ENCODE results near the gene SULF2. TPM values are rescaled to one million over a fixed set of nuclear protein-coding genes. Genes with fewer than 3 reads are reported as not detected.
"Not testable (repeated sequence)": the region's sequence is repeated elsewhere in the genome, so short reads cannot be mapped to it uniquely, and the experiment has no call there.

Gene SULF2
- total RNA-seq: 78.2 and 80.8 TPM in 2 replicates

- Histone ChIP-seq H3K36me3 (ENCODE audit: control insufficient read depth, insufficient read depth, low read length) (no peaks in the 10 kb centered on the region), H3K27me3 (ENCODE audit: control insufficient read depth, insufficient read depth, low read length) (no peaks in the 10 kb centered on the region), H3K4me3 (ENCODE audit: low read depth, low read length) (peak within 1 kb of the TSS; percentile 77)
- no peak for DNase-seq (ENCODE audit: low read depth)
- no peak for TF ChIP-seq CTCF (IDR thresholded peaks at IDR 0.05; ENCODE audit: insufficient read depth, low read length, poor library complexity, severe bottlenecking)
Observed at GRCh38 chr20:47785311-47785853, at the start of gene SULF2. TSS of gene SULF2 (minus strand) at chr20:47785481. CDS start at chr20:47757363, 28,118 bp downstream.

GRCh38 chr20:47831675-47832074 is 46.4 kb upstream of the SULF2 start:
- DNase-seq (ENCODE audit: low read depth); H3K27me3 ChIP-seq (ENCODE audit: control insufficient read depth, insufficient read depth, low read length); H3K36me3 ChIP-seq (ENCODE audit: control insufficient read depth, insufficient read depth, low read length); H3K4me3 ChIP-seq (ENCODE audit: low read depth, low read length): not testable (repeated sequence)

DNA sequence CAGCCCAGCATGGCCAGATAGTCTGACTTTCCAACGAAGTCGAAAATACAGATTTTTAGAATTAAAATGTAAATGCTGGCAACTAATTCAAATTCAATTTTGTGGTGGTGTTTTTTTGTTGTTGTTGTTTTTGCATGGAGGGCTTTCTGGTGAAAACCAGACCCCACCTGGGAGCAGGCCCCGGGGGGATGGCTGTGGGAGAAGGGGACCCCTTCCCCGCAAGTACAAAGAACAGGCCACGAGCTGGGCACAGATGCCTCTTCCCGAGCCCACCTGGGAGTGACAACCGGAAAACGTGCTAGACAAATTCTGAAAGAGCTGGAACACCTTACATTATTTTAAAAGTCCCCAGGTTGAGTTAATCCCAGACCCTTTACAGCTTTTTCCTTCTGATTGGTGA is 41.4 kb upstream of the SULF2 start:
- not testable (repeated sequence) for H3K4me3 ChIP-seq (ENCODE audit: low read depth, low read length); H3K36me3 ChIP-seq (ENCODE audit: control insufficient read depth, insufficient read depth, low read length); DNase-seq (ENCODE audit: low read depth); H3K27me3 ChIP-seq (ENCODE audit: control insufficient read depth, insufficient read depth, low read length)

- H3K36me3 ChIP-seq (ENCODE audit: control insufficient read depth, insufficient read depth, low read length); H3K27me3 ChIP-seq (ENCODE audit: control insufficient read depth, insufficient read depth, low read length); H3K4me3 ChIP-seq (ENCODE audit: low read depth, low read length); DNase-seq (ENCODE audit: low read depth): not testable (repeated sequence)
Observed at GRCh38 chr20:47826006-47826405, 40.7 kb upstream of the SULF2 start.

DNA sequence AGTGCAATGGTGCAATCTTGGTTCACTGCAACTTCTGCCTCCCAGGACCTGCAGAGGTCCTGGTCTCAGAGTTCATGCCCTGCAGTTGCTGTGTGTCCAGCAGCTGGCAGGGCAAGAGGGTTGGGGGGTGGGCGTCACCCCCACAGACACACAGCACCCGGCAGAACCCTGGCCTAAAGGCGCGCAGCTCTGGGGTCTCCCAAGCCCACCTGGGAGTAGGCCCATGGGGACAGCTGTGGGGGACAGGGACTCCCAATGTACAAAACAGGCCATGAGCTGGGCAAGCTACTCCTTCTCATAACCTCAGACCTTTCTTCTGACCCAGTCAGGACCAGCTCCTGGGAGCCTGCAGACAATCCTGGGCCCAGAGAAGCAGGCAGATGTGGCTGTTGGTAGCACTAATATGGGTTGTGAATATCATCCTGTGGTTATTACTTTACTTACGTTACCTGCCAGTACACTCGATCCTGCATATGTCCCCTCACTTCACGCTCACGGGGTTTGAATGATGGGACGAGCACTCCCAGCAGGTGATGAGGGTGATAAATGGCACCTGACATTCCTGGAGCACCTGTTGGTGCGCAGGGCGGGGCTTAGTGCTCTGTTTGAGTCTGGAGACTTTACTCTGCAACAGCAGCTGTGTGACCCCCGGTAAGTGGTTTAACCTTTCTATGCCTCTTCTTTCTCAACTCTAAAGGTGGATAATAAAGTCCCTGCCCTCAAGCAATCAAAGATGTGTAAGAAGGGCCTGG is 39.9 kb upstream of the SULF2 start:
- no peak for TF ChIP-seq CTCF (IDR thresholded peaks at IDR 0.05; ENCODE audit: insufficient read depth, low read length, poor library complexity, severe bottlenecking)
- no peaks in the 10 kb centered on the region for H3K36me3 ChIP-seq (ENCODE audit: control insufficient read depth, insufficient read depth, low read length)
- H3K4me3 ChIP-seq (ENCODE audit: low read depth, low read length): no peak overlapping the region
- H3K27me3 ChIP-seq (ENCODE audit: control insufficient read depth, insufficient read depth, low read length): no peaks in the 10 kb centered on the region
- DNase-seq (ENCODE audit: low read depth): no peak

GRCh38 chr20:47823941-47824340 is 38.7 kb upstream of the SULF2 start:
- not testable (repeated sequence) for H3K27me3 ChIP-seq (ENCODE audit: control insufficient read depth, insufficient read depth, low read length); H3K4me3 ChIP-seq (ENCODE audit: low read depth, low read length); H3K36me3 ChIP-seq (ENCODE audit: control insufficient read depth, insufficient read depth, low read length); DNase-seq (ENCODE audit: low read depth)

- no peaks in the 10 kb centered on the region for H3K36me3 ChIP-seq (ENCODE audit: control insufficient read depth, insufficient read depth, low read length)
- no peak for TF ChIP-seq CTCF (IDR thresholded peaks at IDR 0.05; ENCODE audit: insufficient read depth, low read length, poor library complexity, severe bottlenecking)
- DNase-seq (ENCODE audit: low read depth): peak; percentile 75
- no peaks in the 10 kb centered on the region for H3K27me3 ChIP-seq (ENCODE audit: control insufficient read depth, insufficient read depth, low read length)
- no peak overlapping the region for H3K4me3 ChIP-seq (ENCODE audit: low read depth, low read length)
Observed at GRCh38 chr20:47821481-47822100, 36.3 kb upstream of the SULF2 start.
